Metanephros (tissue), 1 donor: ENCODE measurements around the gene ASPA. TPM values are rescaled to one million over a fixed set of nuclear protein-coding genes. Genes with fewer than 3 reads are reported as not detected.

Source experiments
- total RNA-seq: library from RNA; depleted of rRNA; stranded (reverse); fragments of >200 nt; gene quantifications from one replicate; pipeline ENCODE4 v1.2.3, GENCODE V29; 2014

The ASPA gene
- total RNA-seq = 19.1 TPM

GRCh38 chr17:3475812-3476610 lies at the start of gene ASPA:
Gene ASPA, plus strand, starts transcription at chr17:3475997. Its CDS starts 163 bp downstream, at chr17:3476160.

GRCh38 chr17:3433741-3434140 lies 42.1 kb upstream of the ASPA start, which contains the start of gene OR1E2:
Gene OR1E2, minus strand, starts transcription at chr17:3433841. Its CDS starts 0 bp downstream, at chr17:3433841.

GRCh38 chr17:3471599-3471998 lies 4.2 kb upstream of the ASPA start, which contains the start of gene SPATA22:
Gene SPATA22, minus strand, starts transcription at chr17:3471819. Its CDS starts 2,494 bp downstream, at chr17:3469325.

Other genes with a start within 250 kb of the ASPA start
- 0.29 TPM for gene OR3A1, start 177.6 kb upstream of the ASPA start, total RNA-seq
- 0.23 TPM for gene OR3A2, start 89.7 kb upstream of the ASPA start, total RNA-seq
- gene OR1E1, start 77.6 kb upstream of the ASPA start, total RNA-seq = not detected
- gene OR3A3, start 64.6 kb upstream of the ASPA start, total RNA-seq = not detected
- not detected for gene OR1E2, start 42.2 kb upstream of the ASPA start, total RNA-seq
- gene SPATA22, start 4.2 kb upstream of the ASPA start, total RNA-seq = 0.35 TPM
- 0.64 TPM for gene TRPV3, start 81.8 kb downstream of the ASPA start, total RNA-seq
- gene TRPV1, start 133.4 kb downstream of the ASPA start, total RNA-seq = 11.6 TPM
- gene SHPK, start 160.3 kb downstream of the ASPA start, total RNA-seq = 22.8 TPM
- gene CTNS, start 160.8 kb downstream of the ASPA start, total RNA-seq = 20.3 TPM
- 77.0 TPM for gene TAX1BP3, start 192.6 kb downstream of the ASPA start, total RNA-seq
- gene EMC6, start 192.8 kb downstream of the ASPA start, total RNA-seq = 18.6 TPM
- gene P2RX5, start 220.2 kb downstream of the ASPA start, total RNA-seq = 5.4 TPM
- 4.2 TPM for gene HASPIN, start 247.9 kb downstream of the ASPA start, total RNA-seq